Ascending aorta (tissue), 2 donors: Measurements from ENCODE around the gene ELMO1. TPM values are rescaled to one million over a fixed set of nuclear protein-coding genes. Genes with fewer than 3 reads are reported as not detected.

Experiments used
- DNase-seq, 2 donors: peaks; one replicate each; pipeline ENCODE4 v3.0.0-alpha.2; 2019; ENCODE audit warnings: low spot score in 2 of 2
- H3K27ac ChIP-seq, 2 donors: fragments of 200-600 bp; sonication (generic); one replicate each; pipeline ENCODE4 v1.5.1; 2016 to 2017; ENCODE audit warnings: mild to moderate bottlenecking in 1 of 2
- H3K27me3 ChIP-seq: fragments of 200-600 bp; sonication (generic); one replicate; pipeline ENCODE4 v1.5.1; 2017
- H3K36me3 ChIP-seq, 2 donors: fragments of 200-600 bp; sonication (generic); one replicate each; pipeline ENCODE4 v1.5.1; 2016
- H3K4me1 ChIP-seq, 2 donors: fragments of 200-600 bp; sonication (generic); one replicate each; pipeline ENCODE4 v1.5.1; 2016 to 2017; ENCODE audit warnings: mild to moderate bottlenecking in 1 of 2
- H3K4me3 ChIP-seq, 2 donors: fragments of 200-600 bp; sonication (generic); one replicate each; pipeline ENCODE4 v1.5.1; 2016 to 2017; ENCODE audit warnings: mild to moderate bottlenecking in 1 of 2
- H3K9me3 ChIP-seq, 2 donors: fragments of 200-600 bp; sonication (generic); one replicate each; pipeline ENCODE4 v1.5.1; 2016
- CTCF ChIP-seq, 3 experiments: fragments of 200-600 bp in 2 of 3; fragments of 450-650 bp in 1 of 3; sonication (generic) in 2 of 3; IDR thresholded peaks; one replicate each; pipeline ENCODE4 v1.5.1; 2016 to 2019; ENCODE audit warnings: antibody characterized with exemption in 3 of 3, mild to moderate bottlenecking in 1 of 3, moderate library complexity in 1 of 3
- intact Hi-C: fragments of 100-400 bp; cut with DNase I; formaldehyde crosslinking; loops from one replicate; pipeline ENCODE4 v1.15.1; 2023
- total RNA-seq: library from RNA; depleted of rRNA; stranded (reverse); fragments of >200 nt; gene quantifications from one replicate; pipeline ENCODE4 v1.1.0, GENCODE V29; 2016

The ELMO1 gene
- total RNA-seq, 1 donor from 2014 or later = 40.8 TPM

DNA sequence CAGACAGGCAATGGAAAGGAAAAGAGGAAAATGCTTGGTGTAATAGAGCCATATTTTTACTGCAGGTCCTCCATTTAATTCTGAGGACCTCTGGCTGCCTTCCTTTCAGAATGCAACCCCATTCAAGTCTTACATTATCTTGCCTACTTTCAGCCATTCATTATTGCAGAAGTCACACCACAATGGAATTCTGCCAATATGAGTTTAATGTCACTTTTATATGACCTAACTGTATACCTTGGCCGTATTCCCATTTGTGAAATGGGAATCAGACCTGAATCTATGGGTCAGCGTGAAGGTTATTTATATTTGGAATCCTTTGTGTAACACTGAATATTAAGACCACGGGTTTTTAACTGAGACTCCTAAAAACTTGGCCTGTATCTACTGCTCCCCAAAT lies 482.6 kb downstream of the ELMO1 start:
- no peaks in the 10 kb centered on the region for H3K36me3 ChIP-seq
- intact Hi-C loops = no loop called here
- no peak overlapping the region for H3K4me3 ChIP-seq
- no peak for TF ChIP-seq CTCF (IDR thresholded peaks at IDR 0.05)
- H3K9me3 ChIP-seq = no peaks in the 10 kb centered on the region
- H3K27me3 ChIP-seq = no peaks in the 10 kb centered on the region
- DNase-seq = no peak
- H3K27ac ChIP-seq = no peak overlapping the region
- no peaks in the 10 kb centered on the region for H3K4me1 ChIP-seq

DNA sequence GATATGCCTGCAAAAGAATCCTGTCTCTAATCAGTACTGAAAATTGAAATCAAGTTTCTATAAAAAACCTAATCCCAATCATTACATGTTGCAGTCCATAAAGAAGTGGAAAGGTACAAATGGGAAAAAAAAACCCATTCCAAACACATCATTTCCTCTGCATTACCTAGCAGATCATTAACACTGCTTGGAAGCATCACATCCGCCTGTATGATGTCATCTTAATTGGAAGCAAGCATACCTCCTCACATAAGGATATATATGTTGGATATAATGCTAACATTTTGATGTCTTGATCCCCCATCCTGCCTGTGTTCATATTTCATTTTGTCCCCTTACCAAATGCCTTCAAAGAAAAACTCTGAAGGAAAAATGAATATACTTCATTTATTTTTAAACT lies 483.0 kb downstream of the ELMO1 start:
- H3K36me3 ChIP-seq = no peaks in the 10 kb centered on the region
- H3K27ac ChIP-seq = no peak overlapping the region
- TF ChIP-seq CTCF (IDR thresholded peaks at IDR 0.05) = no peak
- H3K4me1 ChIP-seq = no peaks in the 10 kb centered on the region
- H3K27me3 ChIP-seq = no peaks in the 10 kb centered on the region
- no peaks in the 10 kb centered on the region for H3K9me3 ChIP-seq
- intact Hi-C loops = no loop called here
- DNase-seq = no peak
- no peak overlapping the region for H3K4me3 ChIP-seq

GRCh38 chr7:36964297-36964696 lies 484.4 kb downstream of the ELMO1 start:
- H3K27ac ChIP-seq = no peak overlapping the region
- H3K4me3 ChIP-seq = no peak overlapping the region
- no peaks in the 10 kb centered on the region for H3K36me3 ChIP-seq
- TF ChIP-seq CTCF (IDR thresholded peaks at IDR 0.05) = no peak
- intact Hi-C loops = no loop called here
- no peak for DNase-seq
- H3K4me1 ChIP-seq = no peaks in the 10 kb centered on the region
- H3K9me3 ChIP-seq = no peaks in the 10 kb centered on the region
- H3K27me3 ChIP-seq = no peaks in the 10 kb centered on the region

DNA sequence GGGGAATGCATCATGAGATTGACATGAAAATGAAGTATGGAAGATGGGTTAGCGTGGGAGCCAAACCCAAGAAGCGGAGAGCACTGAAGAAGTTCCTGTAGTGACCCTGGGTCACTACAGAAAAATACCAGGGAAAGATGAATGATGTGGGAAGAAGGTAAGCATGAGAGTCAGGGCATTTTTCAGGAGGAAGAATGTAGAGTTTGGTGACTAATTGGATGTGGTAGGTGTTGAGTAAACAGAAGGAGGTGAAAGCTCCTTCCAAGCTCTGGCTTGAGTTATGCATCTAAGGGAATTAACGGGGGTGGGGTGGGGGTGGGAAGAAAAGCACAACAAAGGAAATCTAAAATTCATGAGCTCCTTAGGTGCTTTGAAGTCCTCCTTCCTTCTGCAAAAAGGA lies 486.3 kb downstream of the ELMO1 start:
- H3K27me3 ChIP-seq = no peaks in the 10 kb centered on the region
- DNase-seq = no peak
- no peak overlapping the region for H3K27ac ChIP-seq
- H3K36me3 ChIP-seq = no peaks in the 10 kb centered on the region
- H3K9me3 ChIP-seq = no peaks in the 10 kb centered on the region
- no peaks in the 10 kb centered on the region for H3K4me1 ChIP-seq
- no peak overlapping the region for H3K4me3 ChIP-seq
- TF ChIP-seq CTCF (IDR thresholded peaks at IDR 0.05) = no peak
- intact Hi-C loops = no loop called here

DNA sequence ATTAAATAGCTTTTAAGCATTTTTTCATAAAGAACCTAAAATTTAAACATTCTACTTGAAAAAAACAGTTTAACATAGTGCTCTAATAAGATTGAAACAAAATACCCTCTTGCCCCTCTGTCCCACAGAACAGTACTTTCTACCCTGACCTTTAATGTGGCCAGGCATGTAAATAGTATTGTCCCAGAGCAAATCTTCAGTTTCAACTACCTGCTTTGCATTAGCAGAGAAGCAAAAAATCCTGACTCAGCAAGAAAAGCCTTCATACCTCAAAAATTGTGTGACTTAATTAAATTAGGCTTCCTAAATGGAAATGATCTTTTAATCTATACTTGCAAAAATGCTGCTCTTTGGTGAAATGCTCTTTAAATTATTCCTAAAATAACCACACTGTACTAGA lies 487.0 kb downstream of the ELMO1 start:
- TF ChIP-seq CTCF (IDR thresholded peaks at IDR 0.05) = no peak
- intact Hi-C loops = no loop called here
- no peaks in the 10 kb centered on the region for H3K9me3 ChIP-seq
- H3K27me3 ChIP-seq = no peaks in the 10 kb centered on the region
- H3K4me1 ChIP-seq = no peaks in the 10 kb centered on the region
- no peak overlapping the region for H3K27ac ChIP-seq
- no peaks in the 10 kb centered on the region for H3K36me3 ChIP-seq
- H3K4me3 ChIP-seq = no peak overlapping the region
- no peak for DNase-seq

GRCh38 chr7:36961097-36961496 lies 487.6 kb downstream of the ELMO1 start:
- TF ChIP-seq CTCF (IDR thresholded peaks at IDR 0.05) = no peak
- H3K36me3 ChIP-seq = no peaks in the 10 kb centered on the region
- intact Hi-C loops = no loop called here
- DNase-seq = no peak
- no peaks in the 10 kb centered on the region for H3K27me3 ChIP-seq
- H3K9me3 ChIP-seq = no peaks in the 10 kb centered on the region
- H3K4me3 ChIP-seq = no peak overlapping the region
- no peaks in the 10 kb centered on the region for H3K4me1 ChIP-seq
- no peak overlapping the region for H3K27ac ChIP-seq
